ENCODE measurements around the gene NCKAP1. TPM values are rescaled to one million over a fixed set of nuclear protein-coding genes. Genes with fewer than 3 reads are reported as not detected.

NCKAP1 gene
- total RNA-seq, 4 donors from 2014 or later: 88.3 to 160 (median 122) TPM

GRCh38 chr2:182913064-182913463 lies 125.2 kb downstream of the NCKAP1 start:
- TF ChIP-seq CTCF (IDR thresholded peaks at IDR 0.05) (no peak), POLR2A (IDR thresholded peaks at IDR 0.05) (no peak)
- WGBS, 2 donors: 96 to 100% methylated on average over 1 of the region's 1 CpG
- no peak for DNase-seq (ENCODE audit: low spot score in 2 of 2)
- H3K4me3 ChIP-seq (ENCODE audit: low read depth, poor library complexity, severe bottlenecking): no peak overlapping the region
- intact Hi-C loops (cut with DNase I; ENCODE audit: low total_unique reads): no loop called here

- no peak for DNase-seq (ENCODE audit: low spot score in 2 of 2)
- H3K4me3 ChIP-seq (ENCODE audit: low read depth, poor library complexity, severe bottlenecking): no peak overlapping the region
- WGBS, 2 donors: 70 to 83% methylated on average over 3 of the region's 3 CpGs
- no peak for TF ChIP-seq CTCF (IDR thresholded peaks at IDR 0.05)
- TF ChIP-seq POLR2A (IDR thresholded peaks at IDR 0.05): no peak
- intact Hi-C loops (cut with DNase I; ENCODE audit: low total_unique reads): no loop called here
Measured at GRCh38 chr2:182912518-182912915, 125.7 kb downstream of the NCKAP1 start.

- DNase-seq (ENCODE audit: low spot score in 2 of 2): no peak
- TF ChIP-seq CTCF (IDR thresholded peaks at IDR 0.05) (no peak), POLR2A (IDR thresholded peaks at IDR 0.05) (no peak)
- no peak overlapping the region for H3K4me3 ChIP-seq (ENCODE audit: low read depth, poor library complexity, severe bottlenecking)
- 86 to 92% methylated on average over 2 of the region's 2 CpGs for WGBS, 2 donors
- intact Hi-C loops (cut with DNase I; ENCODE audit: low total_unique reads): no loop called here
Measured at GRCh38 chr2:182911813-182912517, 126.3 kb downstream of the NCKAP1 start.

GRCh38 chr2:182910965-182911364 lies 127.3 kb downstream of the NCKAP1 start:
- intact Hi-C loops (cut with DNase I; ENCODE audit: low total_unique reads): no loop called here
- no peak for DNase-seq (ENCODE audit: low spot score in 2 of 2)
- WGBS, 2 donors: 100% methylated on average over 1 of the region's 1 CpG
- TF ChIP-seq CTCF (IDR thresholded peaks at IDR 0.05) (no peak), POLR2A (IDR thresholded peaks at IDR 0.05) (no peak)
- H3K4me3 ChIP-seq (ENCODE audit: low read depth, poor library complexity, severe bottlenecking): no peak overlapping the region

- WGBS, 2 donors: 70 to 73% methylated on average over 7 of the region's 7 CpGs
- no peak overlapping the region for H3K4me3 ChIP-seq (ENCODE audit: low read depth, poor library complexity, severe bottlenecking)
- DNase-seq (ENCODE audit: low spot score in 2 of 2): no peak
- intact Hi-C loops (cut with DNase I; ENCODE audit: low total_unique reads): no loop called here
- TF ChIP-seq CTCF (IDR thresholded peaks at IDR 0.05): no peak
- TF ChIP-seq POLR2A (IDR thresholded peaks at IDR 0.05): no peak
Measured at GRCh38 chr2:182907081-182907830, 131.0 kb downstream of the NCKAP1 start.
